Retina (tissue), 1 donor: ENCODE measurements around the gene RPTOR.
A peak's percentile ranks its signal among the peaks of the same experiment; 100 is the strongest.

Experiments
- DNase-seq: peaks from one replicate; pipeline ENCODE4 v3.0.0-alpha.2; 2016

The RPTOR gene

GRCh38 chr17:80996422-80997305, 452.0 kb downstream of the RPTOR start:
- DNase-seq, result no peak

- no peak for DNase-seq
Measured at GRCh38 chr17:80997424-80998117, 452.9 kb downstream of the RPTOR start.

- DNase-seq, result no peak
Measured at GRCh38 chr17:80998118-80998747, 453.6 kb downstream of the RPTOR start.

- DNase-seq, result no peak
Measured at GRCh38 chr17:80998748-80999535, 454.3 kb downstream of the RPTOR start.

- no peak for DNase-seq
Measured at GRCh38 chr17:80999536-81000333, 455.1 kb downstream of the RPTOR start.

- DNase-seq, result no peak
Measured at GRCh38 chr17:81000334-81000630, 455.6 kb downstream of the RPTOR start.

GRCh38 chr17:81000631-81001357, 456.2 kb downstream of the RPTOR start:
- DNase-seq, result no peak

GRCh38 chr17:81002013-81002384, 457.4 kb downstream of the RPTOR start:
- DNase-seq, result no peak

GRCh38 chr17:81002409-81003361, 458.0 kb downstream of the RPTOR start:
- no peak for DNase-seq

- DNase-seq, result peak; percentile 66
Measured at GRCh38 chr17:81003711-81004475, 459.3 kb downstream of the RPTOR start.

GRCh38 chr17:81006891-81007290, 462.3 kb downstream of the RPTOR start:
- no peak for DNase-seq

GRCh38 chr17:81008140-81008539, 463.5 kb downstream of the RPTOR start:
- DNase-seq, result no peak

GRCh38 chr17:81009136-81009535, 464.5 kb downstream of the RPTOR start:
- DNase-seq, result no peak

- no peak for DNase-seq
Measured at GRCh38 chr17:81010935-81011334, 466.3 kb downstream of the RPTOR start.

- no peak for DNase-seq
Measured at GRCh38 chr17:81011951-81012350, 467.3 kb downstream of the RPTOR start.

- DNase-seq, result no peak
Measured at GRCh38 chr17:81012574-81013447, 468.2 kb downstream of the RPTOR start.

- no peak for DNase-seq
Measured at GRCh38 chr17:81013642-81014041, 469.0 kb downstream of the RPTOR start.

- no peak for DNase-seq
Measured at GRCh38 chr17:81015136-81015535, 470.5 kb downstream of the RPTOR start.
